Measurements from ENCODE around the gene CORO1C.
"Not testable (repeated sequence)": the region's sequence is repeated elsewhere in the genome, so short reads cannot be mapped to it uniquely, and the experiment has no call there.

Gene CORO1C

GRCh38 chr12:108752387-108752786 is 21.1 kb upstream of the CORO1C start:
- no peak for DNase-seq

- no peak for DNase-seq
These were observed 20.5 kb upstream of the CORO1C start for GRCh38 chr12:108751821-108752220.

- not testable (repeated sequence) for DNase-seq
These were observed 19.7 kb upstream of the CORO1C start for GRCh38 chr12:108751003-108751402.

GRCh38 chr12:108750526-108750925 is 19.2 kb upstream of the CORO1C start:
- DNase-seq, result no peak

GRCh38 chr12:108747563-108747962 is 16.2 kb upstream of the CORO1C start:
- DNase-seq, result no peak

- DNase-seq, result no peak
These were observed 14.3 kb upstream of the CORO1C start for GRCh38 chr12:108745641-108746040.

GRCh38 chr12:108744021-108744897 is 12.9 kb upstream of the CORO1C start:
- no peak for DNase-seq

- DNase-seq, result no peak
These were observed 6.9 kb upstream of the CORO1C start for GRCh38 chr12:108738170-108738569.

GRCh38 chr12:108735855-108736254 is 4.5 kb upstream of the CORO1C start:
- DNase-seq, result no peak

GRCh38 chr12:108734200-108734906 is 3.0 kb upstream of the CORO1C start:
- DNase-seq, result no peak

- DNase-seq, result not testable (repeated sequence)
These were observed 1.9 kb upstream of the CORO1C start for GRCh38 chr12:108733230-108733531.

GRCh38 chr12:108732489-108733229 is 1.3 kb upstream of the CORO1C start:
- DNase-seq, result no peak

GRCh38 chr12:108731866-108732461 is 646 bp upstream of the CORO1C start:
- peak; percentile 57 to 73 for DNase-seq

GRCh38 chr12:108730365-108731104 is 783 bp downstream of the CORO1C start:
- DNase-seq, result no peak

GRCh38 chr12:108729612-108730364 is 1.5 kb downstream of the CORO1C start:
- DNase-seq, result no peak

- no peak for DNase-seq
These were observed 2.3 kb downstream of the CORO1C start for GRCh38 chr12:108728820-108729611.

GRCh38 chr12:108727868-108728735 is 3.2 kb downstream of the CORO1C start:
- no peak for DNase-seq

GRCh38 chr12:108727161-108727560 is 4.2 kb downstream of the CORO1C start:
- no peak for DNase-seq

- DNase-seq, result no peak
These were observed 6.5 kb downstream of the CORO1C start for GRCh38 chr12:108724890-108725151.
